K562 (cell line): ENCODE results near the gene ACAP3. TPM values are rescaled to one million over a fixed set of nuclear protein-coding genes. Genes with fewer than 3 reads are reported as not detected.

Experiments
- BRF1 ChIP-seq: IDR thresholded peaks from 3 replicates; pipeline ENCODE4 v1.6.1; 2011; ENCODE audit warnings: borderline replicate concordance, mild to moderate bottlenecking; ENCODE audit not compliant: insufficient read length; ENCODE audit errors: extremely low read depth
- CAMTA2 ChIP-seq: fragments of 250-450 bp; sonication (Bioruptor Pico); conservative IDR thresholded peaks from 2 replicates; pipeline ENCODE4 v1.5.1; 2022
- GTF2B ChIP-seq: IDR thresholded peaks from 2 replicates; pipeline ENCODE4 v1.6.1; 2011; ENCODE audit not compliant: insufficient read length; ENCODE audit errors: extremely low read depth
- HMGN3 ChIP-seq: IDR thresholded peaks from 2 replicates; pipeline ENCODE4 v1.6.1; 2011; ENCODE audit warnings: borderline replicate concordance, low read depth, mild to moderate bottlenecking, mixed read lengths, low read length; ENCODE audit not compliant: insufficient read length; ENCODE audit errors: extremely low read depth
- POLR2AphosphoS5 ChIP-seq: IDR thresholded peaks from 2 replicates; pipeline ENCODE4 v1.6.1; 2011; ENCODE audit warnings: mild to moderate bottlenecking, low read depth, low read length, moderate library complexity; ENCODE audit not compliant: control insufficient read depth, insufficient read depth
- POLR2B ChIP-seq: fragments of 450-650 bp; IDR thresholded peaks from 2 replicates; pipeline ENCODE4 v1.6.1; 2018; ENCODE audit warnings: low read depth; ENCODE audit not compliant: partially characterized antibody
- REST ChIP-seq, 2 experiments: fragments of 450-650 bp; formaldehyde crosslinking in 1 of 2; IDR thresholded peaks; 2 replicates each; pipeline versions ENCODE4 v1.4.0 to v1.6.1; 2014 to 2020; ENCODE audit warnings: mild to moderate bottlenecking in 2 of 2, borderline replicate concordance in 1 of 2, low read depth in 1 of 2
- TARDBP ChIP-seq: fragments of 450-650 bp; IDR thresholded peaks from 2 replicates; pipeline ENCODE4 v1.6.1; 2016
- TEAD4 ChIP-seq, 2 experiments: sonication (generic) in 1 of 2; formaldehyde crosslinking in 1 of 2; IDR thresholded peaks; 2 replicates each; pipeline versions ENCODE4 v1.6.1 to v1.8.0; 2012 to 2022; ENCODE audit warnings: borderline replicate concordance in 1 of 2, inconsistent platforms in 1 of 2, low read length in 1 of 2, mild to moderate bottlenecking in 1 of 2, missing genetic modification reagents in 1 of 2
- USF1 ChIP-seq: sonication (generic); formaldehyde crosslinking; IDR thresholded peaks from 2 replicates; pipeline ENCODE4 v1.9.0; 2022; ENCODE audit warnings: mild to moderate bottlenecking, missing genetic modification reagents
- ZNF24 ChIP-seq: fragments of 450-650 bp; IDR thresholded peaks from 2 replicates; pipeline ENCODE4 v1.6.1; 2016
- ZNF511 ChIP-seq: sonication (generic); formaldehyde crosslinking; IDR thresholded peaks from 2 replicates; pipeline ENCODE4 v1.8.0; 2022; ENCODE audit warnings: mild to moderate bottlenecking, missing genetic modification reagents
- polyA plus RNA-seq, 8 experiments: library from polyadenylated mRNA; depleted of rRNA in 4 of 8; stranded (reverse) in 5 of 8; unstranded in 3 of 8; fragments of >200 nt; fragmentation: Nextera tagmentation in 2 of 8; fragmentation: Illumina TruSeq in 1 of 8; extraction: Ambion mirVana in 2 of 8; extraction: Trizol in 1 of 8; gene quantifications; 2 replicates each; pipeline versions ENCODE4 v1.2.1 to v1.2.3, GENCODE V29; 2011 to 2014; ENCODE audit warnings: inconsistent platforms in 1 of 8, missing spikeins in 1 of 8
- total RNA-seq, 7 experiments: library from RNA; depleted of rRNA in 6 of 7; stranded (reverse); fragments of >200 nt in 6 of 7; fragmentation: Illumina TruSeq in 2 of 7; extraction: Trizol in 2 of 7; gene quantifications; 2 replicates each; pipeline versions ENCODE4 v1.2.1 to v1.2.3, GENCODE V29; 2011 to 2021; ENCODE audit warnings: low replicate concordance in 1 of 7

ACAP3 gene
- total and polyA plus RNA-seq, 9 of the 15 experiments (the other 6 are each of a cell fraction or from before 2014, with no cell fraction given), result 0.01 to 49.0 (median 12.0) TPM

- no peak for TF ChIP-seq REST (IDR thresholded peaks at IDR 0.05; ENCODE audit: borderline replicate concordance)
- 0 out of 2 replicates have a peak, but pooled peaks have one; percentile 35 for TF ChIP-seq REST (CRISPR knock-in tag; IDR thresholded peaks at IDR 0.05; ENCODE audit: low read depth)
- no peak for TF ChIP-seq BRF1
- peak; percentile 16 for TF ChIP-seq HMGN3
- TF ChIP-seq POLR2B, result peak; percentile 26
- no peak for TF ChIP-seq CAMTA2 (CRISPR knock-in tag)
- no peak for TF ChIP-seq GTF2B
- 0 out of 2 replicates have a peak, but pooled peaks have one; percentile 41 for TF ChIP-seq ZNF511 (CRISPR knock-in tag)
- no peak for TF ChIP-seq TEAD4 (IDR thresholded peaks at IDR 0.05; ENCODE audit: low read length)
- TF ChIP-seq TEAD4 (CRISPR knock-in tag; IDR thresholded peaks at IDR 0.05; ENCODE audit: borderline replicate concordance), result no peak
- TF ChIP-seq TARDBP, result peak; percentile 91
- 0 out of 2 replicates have a peak, but pooled peaks have one; percentile 6 for TF ChIP-seq POLR2AphosphoS5
- no peak for TF ChIP-seq ZNF24
- TF ChIP-seq USF1 (CRISPR knock-in tag), result peak; percentile 51
These were observed 21.8 kb upstream of the ACAP3 start (continued) for GRCh38 chr1:1329304-1330210.
